Testis (tissue), 2 donors: ENCODE data around the gene RABGGTB.

Source experiments
- CTCF ChIP-seq, 3 experiments: fragments of 450-650 bp in 2 of 3; fragments of 200-600 bp in 1 of 3; sonication (generic) in 1 of 3; IDR thresholded peaks; one replicate each; pipeline ENCODE4 v1.5.1; 2016 to 2019; ENCODE audit warnings: antibody characterized with exemption in 3 of 3, mild to moderate bottlenecking in 2 of 3, moderate library complexity in 1 of 3
- POLR2A ChIP-seq: fragments of 450-650 bp; IDR thresholded peaks from one replicate; pipeline ENCODE4 v1.6.1; 2017; ENCODE audit warnings: antibody characterized with exemption, mild to moderate bottlenecking, moderate library complexity

GRCh38 chr1:75797606-75798216 lies 11.7 kb downstream of the RABGGTB start:
- TF ChIP-seq CTCF (IDR thresholded peaks at IDR 0.05) (no peak), POLR2A (no peak)
